ENCODE measurements around the gene CZIB.

The CZIB gene

DNA sequence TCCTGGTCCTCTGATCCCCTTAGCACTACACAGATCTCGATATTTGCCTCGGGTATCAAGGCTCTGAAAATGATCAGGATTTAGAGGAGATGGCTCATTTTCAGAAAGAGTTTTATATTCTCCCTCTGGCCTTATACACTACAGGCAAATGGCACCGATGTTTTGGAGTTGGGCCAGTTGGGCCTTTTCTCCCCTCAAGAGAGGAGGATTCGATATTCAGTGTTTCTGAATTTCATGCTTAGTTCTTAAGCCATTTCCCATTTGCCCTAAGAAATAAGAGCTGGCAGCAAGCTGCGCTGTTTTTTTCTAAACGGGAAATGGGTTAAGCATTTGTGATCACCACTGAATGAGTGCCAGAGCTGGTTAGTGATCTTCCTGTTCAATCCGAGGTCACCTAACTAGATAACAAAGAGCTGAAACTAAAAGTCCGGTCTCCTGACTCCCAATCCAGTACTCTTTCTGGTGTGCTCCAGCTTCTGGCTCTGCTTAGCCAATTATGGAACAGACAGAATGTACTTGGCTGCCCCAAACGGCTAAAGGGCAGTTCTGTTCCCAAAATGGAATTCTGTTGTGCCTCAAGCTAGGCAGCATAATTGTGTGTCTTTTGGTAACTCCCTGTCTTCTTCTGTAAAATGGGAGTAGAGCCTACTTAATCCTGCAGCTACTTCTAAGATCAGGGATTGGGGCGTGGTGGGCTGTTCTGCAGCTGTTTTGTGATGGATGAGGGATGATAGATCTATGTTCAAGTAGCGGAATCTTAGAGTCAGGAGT is 25.0 kb downstream of the CZIB start:
- ChIA-PET CTCF (interaction anchor here (1.0 kb wide), 1 partner anchor 9 kb away, joined by 5 read pairs; no protein-coding TSS in a partner anchor), POLR2A (ENCODE audit: low non-redundant PET) (no interaction called here)
- TF ChIP-seq, protein P1, sequence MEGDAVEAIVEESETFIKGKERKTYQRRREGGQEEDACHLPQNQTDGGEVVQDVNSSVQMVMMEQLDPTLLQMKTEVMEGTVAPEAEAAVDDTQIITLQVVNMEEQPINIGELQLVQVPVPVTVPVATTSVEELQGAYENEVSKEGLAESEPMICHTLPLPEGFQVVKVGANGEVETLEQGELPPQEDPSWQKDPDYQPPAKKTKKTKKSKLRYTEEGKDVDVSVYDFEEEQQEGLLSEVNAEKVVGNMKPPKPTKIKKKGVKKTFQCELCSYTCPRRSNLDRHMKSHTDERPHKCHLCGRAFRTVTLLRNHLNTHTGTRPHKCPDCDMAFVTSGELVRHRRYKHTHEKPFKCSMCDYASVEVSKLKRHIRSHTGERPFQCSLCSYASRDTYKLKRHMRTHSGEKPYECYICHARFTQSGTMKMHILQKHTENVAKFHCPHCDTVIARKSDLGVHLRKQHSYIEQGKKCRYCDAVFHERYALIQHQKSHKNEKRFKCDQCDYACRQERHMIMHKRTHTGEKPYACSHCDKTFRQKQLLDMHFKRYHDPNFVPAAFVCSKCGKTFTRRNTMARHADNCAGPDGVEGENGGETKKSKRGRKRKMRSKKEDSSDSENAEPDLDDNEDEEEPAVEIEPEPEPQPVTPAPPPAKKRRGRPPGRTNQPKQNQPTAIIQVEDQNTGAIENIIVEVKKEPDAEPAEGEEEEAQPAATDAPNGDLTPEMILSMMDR (conservative IDR thresholded peaks at IDR 0.05; ENCODE audit: low read depth), result no peak
- no peak overlapping the region for H3K27ac ChIP-seq
- no peak for DNase-seq (ENCODE audit: low spot score)

- DNase-seq (ENCODE audit: low spot score), result no peak
- H3K27ac ChIP-seq, result no peak overlapping the region
- TF ChIP-seq, protein P1 (conservative IDR thresholded peaks at IDR 0.05; ENCODE audit: low read depth), result no peak
- CTCF ChIA-PET, result interaction anchor here (0.6 kb wide), 1 partner anchor 379 kb away, joined by 3 read pairs; no protein-coding TSS in a partner anchor
- POLR2A ChIA-PET (ENCODE audit: low non-redundant PET), result no interaction called here
Observed at GRCh38 chr1:53190210-53190611, 30.2 kb downstream of the CZIB start.

DNA sequence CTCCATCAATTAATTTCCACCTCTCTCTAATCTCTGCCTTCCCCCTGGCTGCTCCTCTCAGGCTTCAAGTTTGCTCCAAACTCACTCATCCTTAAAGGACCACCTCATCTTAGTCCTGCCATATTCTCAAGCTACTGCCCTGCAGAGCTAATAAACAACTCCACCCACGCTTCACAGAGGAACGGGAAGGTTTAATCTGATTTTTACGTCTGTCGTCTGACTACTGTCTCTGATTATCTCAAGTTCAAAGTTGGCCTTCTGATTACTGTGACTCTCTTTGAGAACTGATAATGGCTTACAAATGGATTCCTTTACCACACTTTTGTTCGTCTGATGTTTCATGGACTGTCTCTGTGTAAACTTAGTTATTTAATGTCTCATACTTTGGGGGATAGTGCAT is 31.4 kb downstream of the CZIB start:
- H3K27ac ChIP-seq, result no peak overlapping the region
- no peak for DNase-seq (ENCODE audit: low spot score)
- ChIA-PET POLR2A (ENCODE audit: low non-redundant PET) (no interaction called here), CTCF (no interaction called here)
- TF ChIP-seq, protein P1 (conservative IDR thresholded peaks at IDR 0.05; ENCODE audit: low read depth), result no peak

- peak; percentile 47 for DNase-seq (ENCODE audit: low spot score)
- CTCF ChIA-PET, result no interaction called here
- TF ChIP-seq, protein P1 (conservative IDR thresholded peaks at IDR 0.05; ENCODE audit: low read depth), result no peak
- POLR2A ChIA-PET (ENCODE audit: low non-redundant PET), result no interaction called here
- no peak overlapping the region for H3K27ac ChIP-seq
Observed at GRCh38 chr1:53188099-53188498, 32.3 kb downstream of the CZIB start.

DNA sequence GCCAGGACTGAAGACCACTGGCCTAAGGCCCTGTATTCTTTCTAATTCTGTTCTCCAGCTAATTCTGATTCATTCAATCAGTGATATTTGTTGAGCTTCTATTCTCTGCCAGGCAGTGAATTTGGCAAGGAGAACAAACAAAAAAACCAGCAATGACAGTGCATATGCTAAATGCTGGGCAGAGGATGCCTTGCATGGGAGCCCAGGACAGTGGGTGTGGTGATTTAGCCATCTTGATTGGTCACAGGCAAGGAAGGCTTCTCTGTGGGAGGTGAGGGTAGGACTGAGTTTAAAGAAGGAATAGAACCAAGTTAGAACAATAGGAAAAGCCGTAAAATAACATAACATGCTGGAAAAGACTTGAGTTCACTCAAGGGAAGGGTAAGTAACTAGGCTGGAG is 33.0 kb downstream of the CZIB start:
- POLR2A ChIA-PET (ENCODE audit: low non-redundant PET), result no interaction called here
- DNase-seq (ENCODE audit: low spot score), result no peak
- H3K27ac ChIP-seq, result no peak overlapping the region
- TF ChIP-seq, protein P1 (conservative IDR thresholded peaks at IDR 0.05; ENCODE audit: low read depth), result no peak
- CTCF ChIA-PET, result interaction anchor here (0.7 to 0.8 kb wide), 2 partner anchors 9 to 14 kb away, joined by 4 read pairs; partner anchors contain the start of gene CPT2

- CTCF ChIA-PET, result interaction anchor here (0.6 to 1.6 kb wide), 5 partner anchors 8 to 776 kb away, joined by 3 to 5 read pairs (median 4); no protein-coding TSS in a partner anchor
- TF ChIP-seq, protein P1 (conservative IDR thresholded peaks at IDR 0.05; ENCODE audit: low read depth), result no peak
- DNase-seq (ENCODE audit: low spot score), result no peak
- POLR2A ChIA-PET (ENCODE audit: low non-redundant PET), result no interaction called here
- no peak overlapping the region for H3K27ac ChIP-seq
Observed at GRCh38 chr1:53186533-53186932, 33.9 kb downstream of the CZIB start.

Data from RWPE1 (cell line).